NB4 (cell line): ENCODE data around the gene C3orf62.

Experiments used
- POLR2A ChIP-seq: IDR thresholded peaks from 2 replicates; pipeline ENCODE4 v1.6.1; 2011; ENCODE audit warnings: mild to moderate bottlenecking; ENCODE audit not compliant: insufficient read length; ENCODE audit errors: extremely low read depth
- TF ChIP-seq, protein P1 (sequence below): IDR thresholded peaks from one replicate; pipeline ENCODE4 v1.5.1; 2012; ENCODE audit warnings: low read depth, low read length

DNA sequence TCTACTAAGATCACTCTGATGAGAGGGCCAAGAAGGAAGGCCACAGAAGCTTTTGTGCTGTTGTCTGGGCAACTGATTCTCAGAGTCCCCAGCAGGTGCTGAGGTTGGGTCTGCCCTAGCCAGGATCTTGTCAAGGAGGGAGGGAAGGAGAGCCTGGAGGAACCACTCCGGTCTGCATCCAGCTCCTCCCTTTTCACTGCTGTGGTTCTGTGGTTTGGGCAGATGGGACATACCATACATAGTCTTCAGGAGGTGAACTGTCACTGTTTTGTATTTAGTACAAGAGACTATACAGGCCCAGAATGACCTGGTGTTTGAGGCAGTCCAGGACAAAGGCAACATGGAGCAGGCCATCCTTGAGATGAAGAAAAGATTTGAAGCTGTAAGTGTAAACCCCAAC, 21.9 kb downstream of the C3orf62 start:
- TF ChIP-seq, protein P1, sequence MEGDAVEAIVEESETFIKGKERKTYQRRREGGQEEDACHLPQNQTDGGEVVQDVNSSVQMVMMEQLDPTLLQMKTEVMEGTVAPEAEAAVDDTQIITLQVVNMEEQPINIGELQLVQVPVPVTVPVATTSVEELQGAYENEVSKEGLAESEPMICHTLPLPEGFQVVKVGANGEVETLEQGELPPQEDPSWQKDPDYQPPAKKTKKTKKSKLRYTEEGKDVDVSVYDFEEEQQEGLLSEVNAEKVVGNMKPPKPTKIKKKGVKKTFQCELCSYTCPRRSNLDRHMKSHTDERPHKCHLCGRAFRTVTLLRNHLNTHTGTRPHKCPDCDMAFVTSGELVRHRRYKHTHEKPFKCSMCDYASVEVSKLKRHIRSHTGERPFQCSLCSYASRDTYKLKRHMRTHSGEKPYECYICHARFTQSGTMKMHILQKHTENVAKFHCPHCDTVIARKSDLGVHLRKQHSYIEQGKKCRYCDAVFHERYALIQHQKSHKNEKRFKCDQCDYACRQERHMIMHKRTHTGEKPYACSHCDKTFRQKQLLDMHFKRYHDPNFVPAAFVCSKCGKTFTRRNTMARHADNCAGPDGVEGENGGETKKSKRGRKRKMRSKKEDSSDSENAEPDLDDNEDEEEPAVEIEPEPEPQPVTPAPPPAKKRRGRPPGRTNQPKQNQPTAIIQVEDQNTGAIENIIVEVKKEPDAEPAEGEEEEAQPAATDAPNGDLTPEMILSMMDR = no peak
- TF ChIP-seq POLR2A = no peak
